Gastroesophageal sphincter (tissue), 4 donors: ENCODE measurements around the gene ACKR3. TPM values are rescaled to one million over a fixed set of nuclear protein-coding genes. Genes with fewer than 3 reads are reported as not detected.

Source experiments
- ATAC-seq: fragments of 150-250 bp; one replicate; pipeline ENCODE4 v1.9.1; 2016; ENCODE audit warnings: mild to moderate bottlenecking, moderate library complexity
- H3K27ac ChIP-seq, 4 donors: fragments of 200-600 bp; sonication (generic) in 3 of 4; 1 replicate in 3 of 4; 2 replicates in 1 of 4; pipeline ENCODE4 v1.5.1; 2016 to 2019
- H3K27me3 ChIP-seq: fragments of 200-600 bp; sonication (generic); one replicate; pipeline ENCODE4 v1.5.1; 2019
- H3K36me3 ChIP-seq, 2 donors: fragments of 200-600 bp; sonication (generic); one replicate each; pipeline ENCODE4 v1.5.1; 2019; ENCODE audit warnings: control low read depth in 1 of 2
- H3K4me1 ChIP-seq, 3 donors: fragments of 200-600 bp; sonication (generic); 1 replicate in 2 of 3; 2 replicates in 1 of 3; pipeline ENCODE4 v1.5.1; 2016 to 2019; ENCODE audit warnings: control low read depth in 2 of 3
- H3K4me3 ChIP-seq, 2 donors: fragments of 200-600 bp; sonication (generic); one replicate each; pipeline ENCODE4 v1.5.1; 2019; ENCODE audit warnings: mild to moderate bottlenecking in 1 of 2, moderate library complexity in 1 of 2
- H3K9me3 ChIP-seq, 3 donors: fragments of 200-600 bp; sonication (generic); one replicate each; pipeline ENCODE4 v1.5.1; 2017 to 2019; ENCODE audit warnings: control low read depth in 2 of 3
- EP300 ChIP-seq: sonication (generic); formaldehyde crosslinking; IDR thresholded peaks from one replicate; pipeline ENCODE4 v1.6.1; 2017; ENCODE audit warnings: antibody characterized with exemption, mild to moderate bottlenecking
- POLR2A ChIP-seq, 2 donors: fragments of 450-650 bp; IDR thresholded peaks; one replicate each; pipeline ENCODE4 v1.6.1; 2017; ENCODE audit warnings: antibody characterized with exemption in 2 of 2, mild to moderate bottlenecking in 2 of 2, moderate library complexity in 1 of 2
- POLR2AphosphoS5 ChIP-seq: sonication (generic); formaldehyde crosslinking; IDR thresholded peaks from one replicate; pipeline ENCODE4 v1.6.1; 2017; ENCODE audit warnings: antibody characterized with exemption
- WGBS, 2 donors: methylation state at CpG; one replicate each; pipeline ENCODE4 v1.1.5; 2018; ENCODE audit warnings: low coverage in 1 of 2; 5-methylcytosine and 5-hydroxymethylcytosine counted together
- total RNA-seq, 4 donors: library from RNA; depleted of rRNA; stranded (reverse); fragments of >200 nt; gene quantifications; one replicate each; pipeline ENCODE4 v1.1.0, GENCODE V29; 2016
- TF ChIP-seq, protein P1 (sequence below), 4 experiments: fragments of 200-600 bp in 2 of 4; fragments of 450-650 bp in 2 of 4; sonication (generic) in 1 of 4; IDR thresholded peaks; one replicate each; pipeline ENCODE4 v1.5.1; 2017 to 2019; ENCODE audit warnings: antibody characterized with exemption in 4 of 4, mild to moderate bottlenecking in 2 of 4, moderate library complexity in 2 of 4

The ACKR3 gene
- total RNA-seq, 4 donors from 2014 or later = 21.0 to 68.5 (median 42.5) TPM

GRCh38 chr2:236584521-236585384, 15.1 kb downstream of the ACKR3 start:
- WGBS, 2 donors = 83 to 95% methylated on average over 4 to 14 of the region's 16 CpGs
- peak overlapping the region in 1 of 4 donors; percentile 32 for H3K27ac ChIP-seq
- ATAC-seq = no peak
- H3K27me3 ChIP-seq = no peaks in the 10 kb centered on the region
- TF ChIP-seq, protein P1, sequence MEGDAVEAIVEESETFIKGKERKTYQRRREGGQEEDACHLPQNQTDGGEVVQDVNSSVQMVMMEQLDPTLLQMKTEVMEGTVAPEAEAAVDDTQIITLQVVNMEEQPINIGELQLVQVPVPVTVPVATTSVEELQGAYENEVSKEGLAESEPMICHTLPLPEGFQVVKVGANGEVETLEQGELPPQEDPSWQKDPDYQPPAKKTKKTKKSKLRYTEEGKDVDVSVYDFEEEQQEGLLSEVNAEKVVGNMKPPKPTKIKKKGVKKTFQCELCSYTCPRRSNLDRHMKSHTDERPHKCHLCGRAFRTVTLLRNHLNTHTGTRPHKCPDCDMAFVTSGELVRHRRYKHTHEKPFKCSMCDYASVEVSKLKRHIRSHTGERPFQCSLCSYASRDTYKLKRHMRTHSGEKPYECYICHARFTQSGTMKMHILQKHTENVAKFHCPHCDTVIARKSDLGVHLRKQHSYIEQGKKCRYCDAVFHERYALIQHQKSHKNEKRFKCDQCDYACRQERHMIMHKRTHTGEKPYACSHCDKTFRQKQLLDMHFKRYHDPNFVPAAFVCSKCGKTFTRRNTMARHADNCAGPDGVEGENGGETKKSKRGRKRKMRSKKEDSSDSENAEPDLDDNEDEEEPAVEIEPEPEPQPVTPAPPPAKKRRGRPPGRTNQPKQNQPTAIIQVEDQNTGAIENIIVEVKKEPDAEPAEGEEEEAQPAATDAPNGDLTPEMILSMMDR (IDR thresholded peaks at IDR 0.05) = no peak
- TF ChIP-seq EP300 = no peak
- TF ChIP-seq POLR2AphosphoS5 = no peak
- no peak for TF ChIP-seq POLR2A (IDR thresholded peaks at IDR 0.05)
- H3K4me1 ChIP-seq = peaks cover 0 to 13% (median 0%) of the 10 kb centered on the region in 3 donors
- no peak overlapping the region for H3K4me3 ChIP-seq
- no peaks in the 10 kb centered on the region for H3K9me3 ChIP-seq
- H3K36me3 ChIP-seq = peaks cover 0 to 39% of the 10 kb centered on the region in 2 donors

DNA sequence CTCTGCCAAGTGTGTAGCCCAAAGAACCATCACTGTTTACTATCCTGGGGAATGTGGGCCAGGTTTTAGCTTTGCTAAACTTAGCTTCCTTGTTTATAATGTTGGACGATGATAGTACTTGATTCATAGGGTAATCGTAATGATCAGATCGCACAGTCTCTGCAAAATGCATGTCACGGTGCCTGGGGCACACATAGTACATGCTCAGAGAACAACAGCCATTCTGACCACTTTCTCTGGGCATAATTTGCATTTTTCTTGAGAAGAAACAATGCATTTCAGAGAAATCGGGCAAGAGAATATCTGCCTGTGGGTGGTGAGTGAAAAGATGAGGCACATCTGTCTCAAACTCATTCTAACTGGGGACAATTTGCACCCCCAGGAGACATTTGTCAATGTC, 16.3 kb downstream of the ACKR3 start:
- Histone ChIP-seq H3K9me3 (no peaks in the 10 kb centered on the region), H3K36me3 (peaks cover 0 to 30% of the 10 kb centered on the region in 2 donors), H3K4me1 (peaks cover 0 to under 1% (median 0%) of the 10 kb centered on the region in 3 donors), H3K4me3 (no peak overlapping the region), H3K27ac (no peak overlapping the region), H3K27me3 (no peaks in the 10 kb centered on the region)
- ATAC-seq = no peak
- TF ChIP-seq EP300 (no peak), POLR2A (IDR thresholded peaks at IDR 0.05) (no peak), POLR2AphosphoS5 (no peak)
- TF ChIP-seq, protein P1 (IDR thresholded peaks at IDR 0.05) = no peak
- WGBS, 2 donors = 83 to 85% methylated on average over 3 to 5 of the region's 5 CpGs

GRCh38 chr2:236587861-236588815, 18.5 kb downstream of the ACKR3 start:
- 92 to 96% methylated on average over 13 to 32 of the region's 32 CpGs for WGBS, 2 donors
- H3K9me3 ChIP-seq = no peaks in the 10 kb centered on the region
- no peaks in the 10 kb centered on the region for H3K4me1 ChIP-seq
- TF ChIP-seq POLR2A (IDR thresholded peaks at IDR 0.05) (no peak), POLR2AphosphoS5 (no peak), EP300 (no peak)
- TF ChIP-seq, protein P1 (IDR thresholded peaks at IDR 0.05) = no peak
- H3K27me3 ChIP-seq = no peaks in the 10 kb centered on the region
- H3K36me3 ChIP-seq = peaks cover 0 to 9% of the 10 kb centered on the region in 2 donors
- H3K27ac ChIP-seq = no peak overlapping the region
- ATAC-seq = no peak
- no peak overlapping the region for H3K4me3 ChIP-seq

DNA sequence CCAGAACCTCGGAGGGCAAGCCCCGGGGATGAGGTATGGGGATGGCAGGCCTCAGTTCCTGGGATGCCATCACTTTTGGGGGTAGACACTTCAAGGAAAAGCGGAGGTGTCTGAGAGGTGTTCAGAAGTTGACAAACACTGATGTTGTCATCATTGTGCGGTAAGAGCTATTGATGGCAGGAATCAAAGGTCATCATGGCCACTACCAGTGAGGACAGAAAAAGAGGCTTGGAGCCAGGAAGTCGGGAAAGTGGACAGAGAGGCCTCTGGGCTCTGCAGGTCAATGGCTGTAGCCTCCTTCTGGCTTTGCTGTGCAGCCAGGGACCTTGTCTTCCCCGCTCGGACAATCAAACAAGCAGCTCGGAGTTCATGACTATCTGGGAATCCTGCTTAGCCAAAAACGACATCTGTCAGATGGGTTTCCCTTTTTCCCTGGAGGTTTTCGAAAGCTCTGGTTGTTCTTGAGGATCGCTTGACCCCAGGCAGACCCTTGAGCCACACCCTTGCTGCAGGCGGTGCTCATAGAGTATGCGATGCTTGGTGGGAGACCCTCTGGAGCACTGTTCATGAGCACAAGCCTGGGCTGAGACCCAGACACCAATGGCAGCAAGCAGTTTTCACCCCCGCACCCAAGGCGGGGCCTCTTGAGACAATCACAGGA, 19.4 kb downstream of the ACKR3 start:
- ATAC-seq = no peak
- no peak for TF ChIP-seq POLR2AphosphoS5
- TF ChIP-seq EP300 = no peak
- TF ChIP-seq, protein P1 (IDR thresholded peaks at IDR 0.05) = no peak
- Histone ChIP-seq H3K9me3 (no peaks in the 10 kb centered on the region), H3K4me3 (no peak overlapping the region), H3K4me1 (no peaks in the 10 kb centered on the region), H3K27ac (no peak overlapping the region), H3K27me3 (no peaks in the 10 kb centered on the region), H3K36me3 (peaks cover 0 to under 1% of the 10 kb centered on the region in 2 donors)
- 80 to 81% methylated on average over 2 to 4 of the region's 15 CpGs for WGBS, 2 donors
